H9 (cell line): ENCODE data around the gene MYO1E. TPM values are rescaled to one million over a fixed set of nuclear protein-coding genes. Genes with fewer than 3 reads are reported as not detected.

ENCODE experiments used
- DNase-seq: peaks from one replicate; pipeline ENCODE4 v3.0.0-alpha.2; 2017
- H2AFZ ChIP-seq: one replicate; pipeline ENCODE4 v1.6.1; 2013; ENCODE audit warnings: mild to moderate bottlenecking, low read length, control low read depth, moderate library complexity
- H2AK5ac ChIP-seq: 2 replicates; pipeline ENCODE4 v1.6.1; 2013; ENCODE audit warnings: low read length, control low read depth, mixed read lengths; ENCODE audit not compliant: insufficient read length
- H2BK120ac ChIP-seq: one replicate; pipeline ENCODE4 v1.6.1; 2013; ENCODE audit warnings: low read depth, mild to moderate bottlenecking, low read length, control low read depth, inconsistent platforms; ENCODE audit not compliant: poor library complexity, severe bottlenecking
- H2BK12ac ChIP-seq: 2 replicates; pipeline ENCODE4 v1.6.1; 2013; ENCODE audit warnings: low read length, control low read depth, mixed read lengths, low read depth; ENCODE audit not compliant: insufficient read length
- H2BK15ac ChIP-seq: 2 replicates; pipeline ENCODE4 v1.6.1; 2013; ENCODE audit warnings: low read depth, low read length, control low read depth
- H2BK20ac ChIP-seq: one replicate; pipeline ENCODE4 v1.6.1; 2013; ENCODE audit warnings: low read depth, mild to moderate bottlenecking, low read length, control low read depth, inconsistent platforms; ENCODE audit not compliant: poor library complexity, severe bottlenecking
- H2BK5ac ChIP-seq: 2 replicates; pipeline ENCODE4 v1.6.1; 2013; ENCODE audit warnings: low read length, control low read depth, mixed read lengths; ENCODE audit not compliant: insufficient read length
- H3K14ac ChIP-seq: 2 replicates; pipeline ENCODE4 v1.6.1; 2013; ENCODE audit warnings: low read length, control low read depth; ENCODE audit not compliant: insufficient read depth
- H3K18ac ChIP-seq: 2 replicates; pipeline ENCODE4 v1.6.1; 2013; ENCODE audit warnings: low read depth, mild to moderate bottlenecking, mixed read lengths, low read length, control low read depth; ENCODE audit not compliant: insufficient read length
- H3K23ac ChIP-seq: 2 replicates; pipeline ENCODE4 v1.6.1; 2013; ENCODE audit warnings: low read length, control low read depth, mixed read lengths, low read depth; ENCODE audit not compliant: insufficient read length
- H3K23me2 ChIP-seq: 2 replicates; pipeline ENCODE4 v1.6.1; 2013; ENCODE audit warnings: low read depth, mild to moderate bottlenecking, mixed read lengths, low read length, control low read depth; ENCODE audit not compliant: insufficient read length, poor library complexity, severe bottlenecking
- H3K27ac ChIP-seq: 2 replicates; pipeline ENCODE4 v1.5.1; 2013; ENCODE audit warnings: low read length, control low read depth, mixed read lengths, low read depth; ENCODE audit not compliant: insufficient read length
- H3K27me3 ChIP-seq: 2 replicates; pipeline ENCODE4 v1.6.1; 2013; ENCODE audit warnings: low read length, control low read depth, inconsistent platforms; ENCODE audit not compliant: insufficient read depth
- H3K4ac ChIP-seq: 2 replicates; pipeline ENCODE4 v1.6.1; 2013; ENCODE audit warnings: low read depth, mild to moderate bottlenecking, control low read depth, inconsistent platforms, low read length, moderate library complexity
- H3K4me1 ChIP-seq: 2 replicates; pipeline ENCODE4 v1.6.1; 2013; ENCODE audit warnings: low read length, control low read depth, inconsistent platforms; ENCODE audit not compliant: insufficient read depth
- H3K4me2 ChIP-seq: 2 replicates; pipeline ENCODE4 v1.6.1; 2013; ENCODE audit warnings: low read length, control low read depth, mixed read lengths; ENCODE audit not compliant: insufficient read length, insufficient read depth
- H3K56ac ChIP-seq: 2 replicates; pipeline ENCODE4 v1.6.1; 2013; ENCODE audit warnings: low read depth, mild to moderate bottlenecking, mixed read lengths, low read length, control low read depth; ENCODE audit not compliant: insufficient read length
- H3K79me1 ChIP-seq: 2 replicates; pipeline ENCODE4 v1.6.1; 2013; ENCODE audit warnings: low read depth, mild to moderate bottlenecking, moderate library complexity, low read length, control low read depth, inconsistent platforms; ENCODE audit not compliant: insufficient read depth, poor library complexity, severe bottlenecking
- H3K79me2 ChIP-seq: 2 replicates; pipeline ENCODE4 v1.6.1; 2013; ENCODE audit warnings: low read length, control low read depth, inconsistent platforms; ENCODE audit not compliant: insufficient read depth
- H3K9ac ChIP-seq: 2 replicates; pipeline ENCODE4 v1.6.1; 2013; ENCODE audit warnings: low read length, control low read depth, mixed read lengths; ENCODE audit not compliant: insufficient read length; ENCODE audit errors: extremely low read depth
- H3K9me3 ChIP-seq: one replicate; pipeline ENCODE4 v1.6.1; 2013; ENCODE audit warnings: low read depth, low read length, inconsistent platforms; ENCODE audit not compliant: control insufficient read depth
- H3T11ph ChIP-seq: one replicate; pipeline ENCODE4 v1.6.1; 2013; ENCODE audit warnings: mild to moderate bottlenecking, low read length, control low read depth, inconsistent platforms
- H4K20me1 ChIP-seq: one replicate; pipeline ENCODE4 v1.6.1; 2013; ENCODE audit not compliant: control insufficient read depth, insufficient read length, insufficient read depth
- H4K5ac ChIP-seq: 2 replicates; pipeline ENCODE4 v1.6.1; 2013; ENCODE audit warnings: low read depth, mild to moderate bottlenecking, mixed read lengths, low read length, control low read depth; ENCODE audit not compliant: insufficient read length
- H4K8ac ChIP-seq: replicated peaks from 2 replicates; pipeline ENCODE4 v1.6.1; 2013; ENCODE audit warnings: low read length, control low read depth, mixed read lengths, low read depth; ENCODE audit not compliant: insufficient read length
- H4K91ac ChIP-seq: 2 replicates; pipeline ENCODE4 v1.6.1; 2013; ENCODE audit warnings: low read depth, mild to moderate bottlenecking, moderate library complexity, mixed read lengths, low read length, control low read depth; ENCODE audit not compliant: insufficient read length
- H3K27ac Mint-ChIP-seq, 3 experiments: 2 replicates in 2 of 3; 3 replicates in 1 of 3; pipeline ENCODE4 v1.8.0; 2020 to 2021; ENCODE audit warnings: mixed read lengths in 3 of 3, mild to moderate bottlenecking in 1 of 3, moderate library complexity in 1 of 3
- H3K27me3 Mint-ChIP-seq: 2 replicates; pipeline ENCODE4 v1.8.0; 2021; ENCODE audit warnings: low read depth, mild to moderate bottlenecking, moderate library complexity, mixed read lengths
- H3K36me3 Mint-ChIP-seq, 3 experiments: 2 replicates in 2 of 3; 3 replicates in 1 of 3; pipeline ENCODE4 v1.8.0; 2020 to 2021; ENCODE audit warnings: low read depth in 3 of 3, mixed read lengths in 3 of 3; ENCODE audit not compliant: insufficient read depth in 1 of 3
- H3K4me1 Mint-ChIP-seq, 2 experiments: 2 replicates each; pipeline ENCODE4 v1.8.0; 2020; ENCODE audit warnings: mixed read lengths in 2 of 2
- H3K4me3 Mint-ChIP-seq, 2 experiments: 2 replicates in 1 of 2; 3 replicates in 1 of 2; pipeline ENCODE4 v1.8.0; 2020 to 2021; ENCODE audit warnings: mild to moderate bottlenecking in 2 of 2, mixed read lengths in 2 of 2, moderate library complexity in 1 of 2
- H3K9me3 Mint-ChIP-seq, 2 experiments: 2 replicates in 1 of 2; 3 replicates in 1 of 2; pipeline ENCODE4 v1.8.0; 2020; ENCODE audit warnings: mild to moderate bottlenecking in 2 of 2, mixed read lengths in 2 of 2, moderate library complexity in 1 of 2
- CTCF ChIP-seq: fragments of 200-600 bp; sonication (generic); conservative IDR thresholded peaks from 3 replicates; pipeline ENCODE4 v1.8.0; 2021; ENCODE audit warnings: antibody characterized with exemption, mild to moderate bottlenecking
- WGBS: extraction: QIAGEN DNeasy Blood & Tissue Kit; methylation state at CpG from one replicate; pipeline ENCODE4 v1.1.7; 2013; ENCODE audit warnings: missing lambda C conversion rate, low lambda C conversion rate, mixed read lengths; ENCODE audit not compliant: insufficient read length; ENCODE audit errors: extremely low coverage; 5-methylcytosine and 5-hydroxymethylcytosine counted together
- total RNA-seq: library from RNA; stranded (reverse); gene quantifications from 2 replicates; pipeline ENCODE4 v1.2.1, GENCODE V29; 2021

MYO1E gene
- total RNA-seq, 1 experiment from 2014 or later = 235 TPM

- no peaks in the 10 kb centered on the region for H3K27me3 Mint-ChIP-seq
- Histone ChIP-seq H4K8ac (no peak overlapping the region), H2BK5ac (no peak overlapping the region), H2BK12ac (no peak overlapping the region), H3K4me1 (no peaks in the 10 kb centered on the region), H2BK15ac (no peak overlapping the region), H4K20me1 (no peaks in the 10 kb centered on the region), H2AK5ac (no peak overlapping the region), H2AFZ (no peak overlapping the region), H3K27me3 (no peaks in the 10 kb centered on the region), H3K23ac (no peak overlapping the region), H3K56ac (no peak overlapping the region), H3K4me2 (no peak overlapping the region), H4K91ac (no peak overlapping the region), H3K27ac (no peak overlapping the region), H3K4ac (no peak overlapping the region), H4K5ac (no peak overlapping the region), H3K23me2 (no peaks in the 10 kb centered on the region), H2BK20ac (no peak overlapping the region), H3K14ac (no peak overlapping the region), H3K79me2 (no peaks in the 10 kb centered on the region), H3K9me3 (no peaks in the 10 kb centered on the region), H3K79me1 (no peaks in the 10 kb centered on the region), H2BK120ac (no peak overlapping the region), H3K9ac (no peak overlapping the region), H3K18ac (no peak overlapping the region), H3T11ph (no peak overlapping the region)
- WGBS = no CpG with 5 or more reads among the region's 5 CpGs
- no peak for TF ChIP-seq CTCF
- peaks cover 60 to 92% (median 85%) of the 10 kb centered on the region in 3 experiments for H3K36me3 Mint-ChIP-seq
- no peak overlapping the region for H3K4me3 Mint-ChIP-seq
- H3K4me1 Mint-ChIP-seq = no peaks in the 10 kb centered on the region
- no peak for DNase-seq
- H3K9me3 Mint-ChIP-seq = peaks cover 0 to 3% of the 10 kb centered on the region in 2 experiments; a peak in 2 of 5 replicates
- no peak overlapping the region; a peak in 1 of 7 replicates for H3K27ac Mint-ChIP-seq
Observed at GRCh38 chr15:59120937-59121336, 251.7 kb downstream of the MYO1E start.
